Keratinocyte (primary cell): Measurements from ENCODE around the gene CELF5. TPM values are rescaled to one million over a fixed set of nuclear protein-coding genes. Genes with fewer than 3 reads are reported as not detected.

Experiments used
- DNase-seq: peaks from one replicate; pipeline ENCODE4 v3.0.0-alpha.2; 2011; ENCODE audit warnings: low read depth, missing footprints, low spot score
- FAIRE-seq: peaks from 2 replicates; lab custom pipeline; 2011; peaks lifted over from hg19 to GRCh38; lab: Jason Lieb, UNC
- H2AFZ ChIP-seq: 2 replicates; pipeline ENCODE4 v1.6.0; 2012; ENCODE audit warnings: low read length, control low read depth, inconsistent platforms; ENCODE audit not compliant: control insufficient read depth
- H3K27ac ChIP-seq: 2 replicates; pipeline ENCODE4 v1.5.1; 2011; ENCODE audit warnings: low read length; ENCODE audit not compliant: control insufficient read depth, insufficient read depth
- H3K27me3 ChIP-seq: 3 replicates; pipeline ENCODE4 v1.6.0; 2011; ENCODE audit warnings: low read length; ENCODE audit not compliant: control insufficient read depth, insufficient read depth; ENCODE audit errors: extremely low read depth
- H3K36me3 ChIP-seq, 2 experiments: 2 replicates in 1 of 2; 3 replicates in 1 of 2; pipeline ENCODE4 v1.5.1; 2011; ENCODE audit warnings: low read length in 2 of 2, mild to moderate bottlenecking in 1 of 2; ENCODE audit not compliant: control insufficient read depth in 2 of 2, insufficient read depth in 2 of 2; ENCODE audit errors: extremely low read depth in 1 of 2
- H3K4me1 ChIP-seq: 3 replicates; pipeline ENCODE4 v1.5.1; 2011; ENCODE audit warnings: low read length; ENCODE audit not compliant: control insufficient read depth, insufficient read depth; ENCODE audit errors: extremely low read depth
- H3K4me2 ChIP-seq: 3 replicates; pipeline ENCODE4 v1.6.0; 2011; ENCODE audit warnings: low read depth, low read length; ENCODE audit not compliant: control insufficient read depth, insufficient read depth; ENCODE audit errors: extremely low read depth
- H3K4me3 ChIP-seq, 3 experiments: fragments of 200-600 bp in 1 of 3; sonication (generic) in 1 of 3; 2 replicates in 2 of 3; 3 replicates in 1 of 3; pipeline ENCODE4 v1.5.1; 2011 to 2016; ENCODE audit warnings: low read length in 3 of 3, mild to moderate bottlenecking in 3 of 3, control low read depth in 2 of 3, inconsistent platforms in 1 of 3, low read depth in 1 of 3, mixed read lengths in 1 of 3, mixed run types in 1 of 3, moderate library complexity in 1 of 3; ENCODE audit not compliant: control insufficient read depth in 2 of 3, insufficient read depth in 2 of 3; ENCODE audit errors: extremely low read depth in 1 of 3
- H3K79me2 ChIP-seq: 2 replicates; pipeline ENCODE4 v1.6.0; 2012; ENCODE audit warnings: low read length; ENCODE audit not compliant: control insufficient read depth, insufficient read depth
- H3K9ac ChIP-seq: 3 replicates; pipeline ENCODE4 v1.6.0; 2011; ENCODE audit warnings: low read length; ENCODE audit not compliant: control insufficient read depth, insufficient read depth; ENCODE audit errors: extremely low read depth
- H3K9me1 ChIP-seq: 3 replicates; pipeline ENCODE4 v1.6.0; 2011; ENCODE audit warnings: low read length; ENCODE audit not compliant: control insufficient read depth, insufficient read depth; ENCODE audit errors: extremely low read depth
- H3K9me3 ChIP-seq: 2 replicates; pipeline ENCODE4 v1.5.1; 2012; ENCODE audit warnings: low read depth, low read length; ENCODE audit not compliant: control insufficient read depth
- H4K20me1 ChIP-seq: 3 replicates; pipeline ENCODE4 v1.6.0; 2011; ENCODE audit warnings: low read length; ENCODE audit not compliant: control insufficient read depth, insufficient read depth; ENCODE audit errors: extremely low read depth
- CTCF ChIP-seq, 3 experiments: IDR thresholded peaks in 1 of 3; conservative IDR thresholded peaks in 1 of 3; optimal IDR thresholded peaks in 1 of 3; 2 replicates in 2 of 3; 3 replicates in 1 of 3; pipeline versions ENCODE3 to v1.5.1; 2011; ENCODE audit warnings: low read length in 3 of 3, mild to moderate bottlenecking in 3 of 3, moderate library complexity in 2 of 3, control low read depth in 1 of 3, inconsistent platforms in 1 of 3; ENCODE audit not compliant: insufficient read depth in 2 of 3; ENCODE audit errors: extremely low read depth in 1 of 3
- EZH2 ChIP-seq: IDR thresholded peaks from one replicate; pipeline ENCODE4 v1.6.1; 2012; ENCODE audit warnings: inconsistent platforms, mild to moderate bottlenecking, low read length, moderate library complexity
- dilution Hi-C: fragments of 300-500 bp; cut with MboI; formaldehyde crosslinking; loops from one replicate; pipeline ENCODE4 v1.7.0; 2020; ENCODE audit warnings: low sequenced_read_pairs; ENCODE audit not compliant: extremely low pct_ligation_motif_present
- polyA plus RNA-seq, 5 experiments: library from polyadenylated mRNA; depleted of rRNA in 3 of 5; stranded (reverse) in 3 of 5; stranded (forward) in 1 of 5; unstranded in 1 of 5; fragments of >200 nt; gene quantifications; 1 replicate in 1 of 5; 2 replicates in 3 of 5; 3 replicates in 1 of 5; pipeline versions ENCODE4 v1.2.1 to v1.2.3, GENCODE V29; 2011 to 2012; ENCODE audit warnings: missing spikeins in 2 of 5, low read depth in 1 of 5, low replicate concordance in 1 of 5

Gene CELF5
- polyA plus RNA-seq, 1 donor (not counting 4 experiments of a cell fraction or from before 2014, with no cell fraction given): 0.04 TPM

GRCh38 chr19:3268326-3268725 lies 43.9 kb downstream of the CELF5 start:
- Histone ChIP-seq H3K27ac (no peak overlapping the region), H3K79me2 (no peaks in the 10 kb centered on the region), H3K9ac (no peak overlapping the region), H3K36me3 (no peaks in the 10 kb centered on the region), H3K27me3 (peaks cover 59% of the 10 kb centered on the region), H3K9me3 (peaks cover 2% of the 10 kb centered on the region), H2AFZ (no peak overlapping the region), H3K4me3 (no peak overlapping the region), H4K20me1 (no peaks in the 10 kb centered on the region), H3K4me1 (no peaks in the 10 kb centered on the region), H3K9me1 (no peaks in the 10 kb centered on the region), H3K4me2 (no peak overlapping the region)
- dilution Hi-C loops: no loop called here
- FAIRE-seq (no peak), DNase-seq (no peak)
- TF ChIP-seq CTCF (optimal IDR thresholded peaks at IDR 0.05 in 1 of 3, IDR thresholded peaks at IDR 0.05 in 1 of 3, conservative IDR thresholded peaks at IDR 0.05 in 1 of 3; ENCODE audit: extremely low read depth in 1 of 3, insufficient read depth in 2 of 3, low read length in 3 of 3) (no peak), EZH2 (no peak)

GRCh38 chr19:3268763-3269162 lies 44.3 kb downstream of the CELF5 start:
- no peaks in the 10 kb centered on the region for H3K36me3 ChIP-seq
- H3K27ac ChIP-seq: no peak overlapping the region
- H3K27me3 ChIP-seq: peaks cover 59% of the 10 kb centered on the region
- no peaks in the 10 kb centered on the region for H3K4me1 ChIP-seq
- no peak overlapping the region for H3K9ac ChIP-seq
- no peaks in the 10 kb centered on the region for H4K20me1 ChIP-seq
- FAIRE-seq: no peak
- dilution Hi-C loops: no loop called here
- no peak for TF ChIP-seq EZH2
- TF ChIP-seq CTCF (optimal IDR thresholded peaks at IDR 0.05 in 1 of 3, IDR thresholded peaks at IDR 0.05 in 1 of 3, conservative IDR thresholded peaks at IDR 0.05 in 1 of 3; ENCODE audit: extremely low read depth in 1 of 3, insufficient read depth in 2 of 3, low read length in 3 of 3): no peak
- H3K9me1 ChIP-seq: no peaks in the 10 kb centered on the region
- H3K4me2 ChIP-seq: no peak overlapping the region
- no peak overlapping the region for H2AFZ ChIP-seq
- no peak overlapping the region for H3K4me3 ChIP-seq
- DNase-seq: no peak
- peaks cover 2% of the 10 kb centered on the region for H3K9me3 ChIP-seq
- H3K79me2 ChIP-seq: no peaks in the 10 kb centered on the region
